Measurements from ENCODE around the gene PIGS.

The PIGS gene

GRCh38 chr17:28555022-28555421 is 16.3 kb downstream of the PIGS start:
- H3K4me3 ChIP-seq (ENCODE audit: low read depth, low read length, poor library complexity, severe bottlenecking), result no peak overlapping the region
- H3K4me2 ChIP-seq (ENCODE audit: low read length), result no peak overlapping the region
- no peaks in the 10 kb centered on the region for H4K20me1 ChIP-seq (ENCODE audit: insufficient read depth, low read length)
- H3K4me1 ChIP-seq (ENCODE audit: insufficient read depth, low read length, severe bottlenecking), result no peaks in the 10 kb centered on the region
- H3K9ac ChIP-seq (ENCODE audit: low read length), result no peak overlapping the region
- H3K79me2 ChIP-seq (ENCODE audit: insufficient read depth, low read length), result no peaks in the 10 kb centered on the region
- no peaks in the 10 kb centered on the region for H3F3A ChIP-seq (ENCODE audit: insufficient read depth, low read length)
- no peaks in the 10 kb centered on the region for H3K9me2 ChIP-seq (ENCODE audit: low read depth, low read length)
- no peak overlapping the region for H3K27ac ChIP-seq (ENCODE audit: low read depth, low read length, poor library complexity, severe bottlenecking)
- peaks cover 56% of the 10 kb centered on the region for H3K36me3 ChIP-seq (ENCODE audit: insufficient read depth, low read length)
- H3K9me3 ChIP-seq (ENCODE audit: low read length), result no peaks in the 10 kb centered on the region
- no peaks in the 10 kb centered on the region for H3K27me3 ChIP-seq (ENCODE audit: insufficient read depth, low read length)
- H2AFZ ChIP-seq (ENCODE audit: low read length), result no peak overlapping the region
- no peak for TF ChIP-seq CTCF (IDR thresholded peaks at IDR 0.05; ENCODE audit: low read length)

- Histone ChIP-seq H3K79me2 (ENCODE audit: insufficient read depth, low read length) (no peaks in the 10 kb centered on the region), H3F3A (ENCODE audit: insufficient read depth, low read length) (no peaks in the 10 kb centered on the region), H3K9ac (ENCODE audit: low read length) (no peak overlapping the region), H3K4me3 (ENCODE audit: low read depth, low read length, poor library complexity, severe bottlenecking) (no peak overlapping the region), H3K9me2 (ENCODE audit: low read depth, low read length) (no peaks in the 10 kb centered on the region), H3K27me3 (ENCODE audit: insufficient read depth, low read length) (no peaks in the 10 kb centered on the region), H2AFZ (ENCODE audit: low read length) (no peak overlapping the region), H3K9me3 (ENCODE audit: low read length) (no peaks in the 10 kb centered on the region), H3K27ac (ENCODE audit: low read depth, low read length, poor library complexity, severe bottlenecking) (no peak overlapping the region), H3K4me1 (ENCODE audit: insufficient read depth, low read length, severe bottlenecking) (no peaks in the 10 kb centered on the region), H4K20me1 (ENCODE audit: insufficient read depth, low read length) (no peaks in the 10 kb centered on the region), H3K36me3 (ENCODE audit: insufficient read depth, low read length) (peaks cover 51% of the 10 kb centered on the region), H3K4me2 (ENCODE audit: low read length) (no peak overlapping the region)
- TF ChIP-seq EZH2 (IDR thresholded peaks at IDR 0.05; ENCODE audit: borderline replicate concordance, low read length) (no peak), CTCF (IDR thresholded peaks at IDR 0.05; ENCODE audit: low read length) (no peak; the same call in 1 of the 2 replicates)
These were observed 16.8 kb downstream of the PIGS start for GRCh38 chr17:28554565-28554964.

GRCh38 chr17:28553000-28553505 is 18.3 kb downstream of the PIGS start:
- H4K20me1 ChIP-seq (ENCODE audit: insufficient read depth, low read length), result no peaks in the 10 kb centered on the region
- H3F3A ChIP-seq (ENCODE audit: insufficient read depth, low read length), result no peaks in the 10 kb centered on the region
- H3K9me2 ChIP-seq (ENCODE audit: low read depth, low read length), result no peaks in the 10 kb centered on the region
- H3K36me3 ChIP-seq (ENCODE audit: insufficient read depth, low read length), result peaks cover 41% of the 10 kb centered on the region
- peak overlapping the region; percentile 75; the same call in 1 of the 2 replicates for H3K4me2 ChIP-seq (ENCODE audit: low read length)
- no peaks in the 10 kb centered on the region for H3K79me2 ChIP-seq (ENCODE audit: insufficient read depth, low read length)
- no peaks in the 10 kb centered on the region for H3K9me3 ChIP-seq (ENCODE audit: low read length)
- no peak overlapping the region for H3K27ac ChIP-seq (ENCODE audit: low read depth, low read length, poor library complexity, severe bottlenecking)
- no peaks in the 10 kb centered on the region for H3K27me3 ChIP-seq (ENCODE audit: insufficient read depth, low read length)
- no peak for TF ChIP-seq EZH2 (IDR thresholded peaks at IDR 0.05; ENCODE audit: borderline replicate concordance, low read length)
- TF ChIP-seq CTCF (IDR thresholded peaks at IDR 0.05; ENCODE audit: low read length), result no peak
- H2AFZ ChIP-seq (ENCODE audit: low read length), result no peak overlapping the region
- H3K9ac ChIP-seq (ENCODE audit: low read length), result no peak overlapping the region
- H3K4me1 ChIP-seq (ENCODE audit: insufficient read depth, low read length, severe bottlenecking), result peaks cover 5% of the 10 kb centered on the region
- peak overlapping the region; percentile 65 for H3K4me3 ChIP-seq (ENCODE audit: low read depth, low read length, poor library complexity, severe bottlenecking)
